RKO (cell line): ENCODE data around the gene L3MBTL1.

Experiments
- DNase-seq: peaks from one replicate; pipeline ENCODE4 v3.0.0-alpha.2; 2016; ENCODE audit warnings: low spot score

L3MBTL1 gene

DNA sequence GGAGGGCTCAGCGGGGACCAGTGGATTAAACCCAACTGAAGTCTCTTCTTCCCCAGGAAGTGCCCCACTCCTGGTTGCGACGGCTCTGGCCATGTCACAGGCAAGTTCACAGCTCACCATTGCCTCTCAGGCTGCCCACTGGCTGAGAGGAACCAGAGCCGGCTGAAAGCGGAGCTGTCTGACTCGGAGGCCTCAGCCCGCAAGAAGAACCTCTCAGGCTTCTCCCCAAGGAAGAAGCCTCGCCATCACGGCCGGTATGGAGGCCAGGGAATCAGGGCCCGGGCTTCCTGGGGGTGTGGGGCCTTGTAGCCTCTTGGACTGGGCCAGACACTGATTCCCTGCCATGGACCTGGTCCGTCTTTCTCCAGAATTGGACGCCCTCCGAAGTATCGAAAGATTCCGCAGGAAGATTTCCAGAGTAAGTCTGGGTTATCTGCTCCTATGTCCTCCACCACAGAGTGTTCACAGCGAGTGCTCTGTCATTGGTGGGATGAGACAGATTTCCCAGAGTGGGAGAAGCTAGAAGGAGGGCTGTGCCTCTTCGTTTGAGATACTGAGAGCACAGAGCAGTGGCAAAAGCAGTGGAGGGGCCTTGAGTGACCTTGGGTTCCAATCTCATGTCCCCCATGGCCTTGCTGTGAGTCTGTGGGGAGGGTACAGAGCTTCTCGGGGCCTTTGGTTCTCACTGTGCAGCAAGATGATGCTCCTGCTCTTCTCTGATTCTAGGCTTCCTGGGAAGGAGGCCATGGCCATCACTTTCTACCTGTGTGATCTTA, 28.7 kb downstream of the L3MBTL1 start:
- DNase-seq, result no peak

DNA sequence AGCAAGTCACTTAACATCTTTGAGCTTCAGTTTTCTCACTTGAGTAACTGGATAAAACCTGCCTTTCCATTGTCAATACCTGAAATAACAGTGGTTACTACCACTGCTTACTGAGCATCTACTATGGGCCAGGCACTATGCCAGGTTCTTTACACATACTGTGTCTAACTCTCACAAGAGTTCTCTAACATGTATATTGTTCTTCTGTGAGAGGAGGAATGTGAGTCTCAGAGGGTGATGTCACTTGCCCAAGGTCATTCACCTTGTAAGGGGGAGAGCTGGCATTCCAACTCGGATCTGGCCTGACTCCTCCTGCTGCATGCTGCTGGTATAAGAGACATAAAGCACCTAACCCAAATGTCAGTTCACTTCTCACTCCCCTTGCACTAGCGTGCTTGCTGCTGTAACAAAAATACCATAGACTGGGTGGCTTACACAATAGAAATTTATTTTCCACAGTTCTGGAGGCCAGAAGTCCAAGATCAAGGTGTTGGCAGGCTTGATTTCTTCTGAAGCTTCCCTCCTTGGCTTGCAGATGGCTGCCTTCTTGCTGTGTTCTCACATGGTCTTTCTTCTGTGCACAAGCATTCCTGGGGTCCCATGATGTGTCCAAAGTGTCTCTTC, 29.4 kb downstream of the L3MBTL1 start:
- no peak for DNase-seq

DNA sequence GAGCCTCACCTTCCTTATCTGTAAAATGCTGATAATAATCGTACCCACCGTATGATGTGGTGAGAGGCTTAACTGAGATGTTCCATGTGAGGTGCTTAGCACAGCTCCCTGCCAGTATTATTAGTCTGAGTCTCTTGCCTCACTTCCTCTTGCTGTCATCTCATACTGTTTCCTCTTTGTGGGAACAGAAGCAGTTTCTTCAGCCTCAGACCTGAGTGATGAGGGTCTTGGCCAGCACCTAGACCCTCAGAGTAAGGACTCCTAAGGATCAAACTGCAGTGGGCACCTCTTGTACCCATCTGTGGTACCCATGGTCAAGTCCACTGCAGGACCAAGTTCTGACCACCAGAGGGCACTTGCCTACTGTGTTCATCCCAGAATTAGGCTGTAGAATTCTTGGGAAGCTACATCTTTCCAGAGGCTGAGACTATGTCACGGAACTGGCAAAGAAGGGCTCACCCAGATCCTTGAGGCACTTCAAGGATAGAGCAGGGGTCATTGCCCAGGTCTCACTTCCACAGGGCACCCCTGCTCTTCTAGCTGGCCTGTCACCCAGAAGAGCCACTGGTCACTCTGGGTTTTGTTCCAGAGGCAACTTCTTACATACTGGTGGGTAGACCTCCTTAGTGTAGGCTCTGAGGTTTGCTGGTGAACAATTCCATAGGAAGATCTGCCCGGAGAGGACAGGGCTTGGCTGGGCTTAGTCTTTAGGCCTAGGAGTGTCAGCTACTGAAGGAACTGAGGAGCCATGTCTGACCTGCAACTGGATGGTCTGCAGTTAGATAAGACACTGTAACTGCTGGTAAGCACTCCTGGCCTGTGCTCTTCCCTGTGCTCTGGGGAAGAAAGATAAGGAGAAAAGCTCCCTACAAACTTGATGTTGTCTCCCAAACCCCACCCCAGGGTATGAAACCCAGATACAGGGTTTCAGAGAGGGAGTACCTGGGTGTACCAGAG, 30.7 kb downstream of the L3MBTL1 start:
- peak; percentile 73 for DNase-seq

DNA sequence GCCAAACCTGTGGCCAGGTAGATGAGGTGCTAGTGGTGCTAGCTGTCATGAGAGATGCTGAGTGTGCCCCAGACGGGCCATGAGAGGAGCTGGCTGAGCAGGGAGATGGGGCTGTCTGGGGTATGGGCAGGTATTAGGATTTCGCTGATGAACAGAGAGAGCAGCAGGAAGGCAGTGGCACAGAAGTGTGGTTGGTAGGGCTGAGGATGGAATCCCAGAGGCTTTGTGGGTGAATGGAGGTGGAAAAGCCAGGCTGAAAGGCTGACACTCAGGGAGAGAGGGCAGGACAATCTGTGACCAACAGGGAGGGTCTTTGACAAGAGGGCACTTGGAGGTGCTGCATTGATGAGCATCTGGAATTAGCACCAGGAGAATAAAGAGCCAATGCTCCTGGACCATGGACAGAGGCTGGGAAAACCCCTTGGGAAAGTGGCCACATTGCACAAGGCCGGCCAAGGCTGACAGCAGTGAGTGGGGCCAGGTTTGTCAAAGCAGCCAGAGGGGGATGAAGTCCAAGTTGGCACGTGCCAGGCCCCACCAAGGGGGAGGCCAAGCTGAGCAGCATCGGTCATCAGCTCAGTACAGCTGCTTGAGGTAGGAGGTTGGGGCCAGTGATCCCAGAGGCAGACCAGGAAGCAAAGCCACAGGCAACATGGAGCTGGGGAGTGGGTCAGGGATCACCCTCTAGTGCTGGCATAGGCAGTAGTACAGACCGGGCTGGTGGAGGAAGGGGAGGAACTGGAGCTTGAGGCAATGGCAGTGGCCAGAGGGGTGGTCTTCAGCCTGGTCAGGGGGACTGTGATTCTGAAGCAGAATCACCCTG, 31.6 kb downstream of the L3MBTL1 start:
- DNase-seq, result no peak

DNA sequence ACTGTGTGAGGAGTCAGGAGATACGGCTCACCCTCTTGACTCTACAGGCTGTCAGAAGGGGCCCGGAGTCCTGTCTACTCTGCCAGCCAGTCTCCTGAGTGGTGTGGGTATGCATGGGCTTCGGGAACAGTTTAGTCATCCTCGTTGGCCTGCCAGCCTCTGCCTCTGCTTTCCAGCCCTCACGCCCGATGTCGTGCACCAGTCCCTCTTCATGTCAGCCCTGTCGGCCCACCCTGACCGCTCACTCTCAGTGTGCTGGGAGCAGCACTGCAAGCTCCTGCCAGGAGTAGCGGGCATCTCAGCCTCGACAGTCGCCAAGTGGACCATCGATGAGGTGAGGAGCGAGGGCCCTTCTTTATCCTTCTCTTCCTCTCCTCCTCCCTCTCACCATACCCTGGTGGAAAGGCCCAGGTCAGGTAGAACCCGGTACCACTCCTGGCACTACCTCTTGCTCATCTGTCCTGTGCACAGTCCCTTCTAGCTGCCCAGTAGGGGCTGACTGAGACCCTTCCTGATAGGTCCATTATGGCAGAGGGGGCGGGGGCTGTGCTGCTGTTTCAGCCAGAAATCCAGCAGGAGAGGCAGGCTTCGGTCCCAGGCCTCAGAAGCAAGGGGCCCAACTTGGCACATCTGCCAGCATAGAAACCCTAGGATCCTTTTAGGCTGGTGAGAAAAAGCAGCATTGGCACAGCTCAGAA, 32.6 kb downstream of the L3MBTL1 start:
- no peak for DNase-seq

DNA sequence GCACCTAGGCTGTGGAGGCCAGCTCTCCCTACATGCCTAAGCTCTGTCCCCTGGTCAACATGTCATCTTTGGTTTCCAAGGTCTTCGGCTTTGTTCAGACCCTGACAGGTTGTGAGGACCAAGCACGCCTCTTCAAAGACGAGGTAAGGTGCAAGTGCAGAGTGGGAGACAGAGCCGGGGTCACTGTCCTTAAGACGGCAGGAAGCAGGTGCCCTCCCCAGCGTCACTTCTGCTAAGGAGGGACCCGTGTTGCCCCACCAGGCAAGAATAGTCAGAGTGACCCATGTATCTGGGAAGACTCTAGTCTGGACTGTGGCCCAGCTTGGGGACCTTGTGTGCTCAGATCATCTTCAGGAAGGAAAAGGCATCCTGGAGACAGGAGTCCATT, 33.2 kb downstream of the L3MBTL1 start:
- no peak for DNase-seq

DNA sequence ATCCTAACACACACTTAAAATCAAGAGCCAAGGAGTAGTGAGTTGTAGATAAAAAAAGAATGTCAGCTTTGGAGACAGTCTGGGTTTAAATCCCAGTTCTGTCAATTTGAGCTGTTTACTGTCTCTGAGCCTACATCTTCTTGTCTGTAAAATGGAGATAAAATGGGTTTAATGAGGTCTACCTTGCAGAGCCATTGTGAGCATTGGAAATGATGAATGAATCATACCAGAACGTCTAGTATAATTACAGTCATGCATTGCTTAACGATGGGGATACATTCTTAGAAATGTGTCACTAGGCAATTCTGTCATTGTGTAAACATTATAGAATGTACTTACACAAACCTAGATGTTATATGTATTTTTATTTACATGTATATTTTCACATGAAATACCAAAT, 33.7 kb downstream of the L3MBTL1 start:
- peak; percentile 61 for DNase-seq

DNA sequence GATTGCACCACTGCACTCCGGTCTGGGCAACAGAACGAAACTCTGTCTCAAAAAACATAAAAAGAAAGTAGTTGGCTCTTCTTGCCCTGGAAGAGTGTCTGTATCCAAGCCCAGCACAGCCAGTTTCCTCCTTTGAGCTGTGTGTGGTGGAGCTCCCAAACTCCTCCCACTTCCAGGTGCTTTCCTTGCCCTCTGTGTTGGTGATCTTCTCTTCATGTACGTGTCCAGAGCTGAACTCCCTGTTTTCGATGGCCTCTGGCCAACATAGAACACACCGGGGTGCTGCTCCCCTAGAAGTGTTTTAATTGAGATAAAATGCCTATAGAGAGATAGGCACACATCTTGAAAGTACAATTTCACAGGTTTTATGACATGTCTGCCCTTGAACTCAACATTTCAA, 34.7 kb downstream of the L3MBTL1 start:
- DNase-seq, result no peak

DNA sequence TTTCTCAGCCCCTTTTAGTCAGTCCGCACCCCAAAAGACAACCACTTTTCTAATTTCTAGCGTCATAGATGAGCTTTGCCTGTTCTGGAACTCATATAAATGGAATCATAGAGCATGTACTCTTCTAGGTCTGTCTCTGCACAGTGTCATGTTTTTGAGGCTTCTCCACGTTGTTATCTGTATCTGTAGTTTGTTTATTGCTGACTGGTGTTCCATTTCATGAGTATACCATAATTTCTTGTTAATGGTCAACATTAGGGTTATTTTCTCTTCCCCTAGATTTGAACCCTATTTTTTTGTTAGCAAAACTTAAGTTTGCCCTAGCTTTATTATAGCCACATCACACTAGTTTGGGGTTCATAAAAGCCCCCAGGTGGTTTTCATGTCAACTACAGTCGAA, 35.2 kb downstream of the L3MBTL1 start:
- DNase-seq, result no peak

DNA sequence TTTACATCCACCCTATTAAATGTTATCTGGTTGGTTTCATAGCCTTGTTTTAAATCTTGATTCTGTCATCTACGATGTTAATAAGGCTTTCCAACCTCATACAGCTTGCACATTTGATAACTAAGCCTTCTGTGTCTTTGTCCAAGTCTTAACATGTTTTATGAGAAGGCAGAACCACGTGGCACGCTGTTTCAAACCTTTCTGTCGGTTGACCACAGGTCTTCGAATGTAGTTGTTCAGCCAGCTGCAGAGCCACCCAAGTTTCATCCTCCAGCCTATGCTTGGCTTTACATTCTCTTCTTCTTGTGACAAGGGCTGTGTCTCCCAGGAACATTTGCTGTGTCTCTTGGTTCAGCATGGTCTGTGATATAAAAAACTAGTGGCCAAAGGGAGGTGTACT, 35.6 kb downstream of the L3MBTL1 start:
- DNase-seq, result no peak

DNA sequence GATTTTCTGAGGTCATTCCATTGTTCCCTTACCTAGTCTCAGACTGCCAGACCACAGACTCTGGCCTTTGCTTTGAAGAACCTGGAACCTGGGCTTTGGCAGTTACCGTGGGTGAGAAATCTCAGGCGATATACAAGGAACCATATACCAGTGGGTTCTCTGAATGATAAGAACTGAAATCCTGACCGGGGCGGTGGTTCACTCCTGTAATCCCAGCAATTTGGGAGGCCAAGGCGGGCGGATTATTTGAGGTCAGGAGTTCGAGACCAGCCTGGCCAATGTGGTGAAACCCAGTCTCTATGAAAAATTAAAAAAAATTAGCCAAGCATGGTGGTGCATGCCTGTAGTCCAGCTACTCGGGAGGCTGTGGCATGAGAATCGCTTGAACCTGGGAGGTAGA, 37.0 kb downstream of the L3MBTL1 start:
- DNase-seq, result no peak

DNA sequence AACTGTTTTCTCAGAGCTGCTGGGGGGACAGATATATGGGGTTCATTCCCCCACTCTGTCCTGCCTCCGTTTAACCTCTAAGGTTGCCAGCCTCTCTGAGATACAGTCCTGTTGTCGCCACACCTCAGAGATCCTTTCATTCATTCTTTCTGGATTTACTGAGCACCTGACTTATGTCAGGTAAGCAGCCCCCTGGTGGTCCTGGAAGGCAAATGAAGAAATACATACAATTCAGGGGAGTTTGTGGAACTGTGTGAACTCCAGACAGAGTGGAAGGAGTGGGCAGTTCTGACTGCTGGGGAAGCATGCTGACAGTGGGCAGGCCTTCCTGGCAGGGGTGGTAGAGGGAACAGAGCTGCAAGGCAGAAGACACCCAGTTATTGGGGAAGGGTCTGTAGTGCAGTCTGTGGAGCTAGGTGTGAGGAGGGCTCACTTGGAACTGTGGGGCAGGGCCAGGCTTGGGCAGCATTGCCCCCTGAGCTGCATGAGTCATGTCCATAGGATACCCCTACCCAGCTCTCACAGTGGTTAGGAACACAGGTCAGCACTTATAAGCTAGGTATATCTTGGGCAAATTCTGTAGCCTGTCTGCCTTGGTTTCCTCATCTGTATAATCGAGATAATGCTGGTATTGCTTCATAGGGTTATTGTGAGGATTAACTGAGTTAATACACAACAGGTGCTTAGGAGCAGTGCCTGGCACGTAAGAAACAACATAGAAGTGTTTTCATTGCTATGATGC, 38.5 kb downstream of the L3MBTL1 start:
- DNase-seq, result no peak

DNA sequence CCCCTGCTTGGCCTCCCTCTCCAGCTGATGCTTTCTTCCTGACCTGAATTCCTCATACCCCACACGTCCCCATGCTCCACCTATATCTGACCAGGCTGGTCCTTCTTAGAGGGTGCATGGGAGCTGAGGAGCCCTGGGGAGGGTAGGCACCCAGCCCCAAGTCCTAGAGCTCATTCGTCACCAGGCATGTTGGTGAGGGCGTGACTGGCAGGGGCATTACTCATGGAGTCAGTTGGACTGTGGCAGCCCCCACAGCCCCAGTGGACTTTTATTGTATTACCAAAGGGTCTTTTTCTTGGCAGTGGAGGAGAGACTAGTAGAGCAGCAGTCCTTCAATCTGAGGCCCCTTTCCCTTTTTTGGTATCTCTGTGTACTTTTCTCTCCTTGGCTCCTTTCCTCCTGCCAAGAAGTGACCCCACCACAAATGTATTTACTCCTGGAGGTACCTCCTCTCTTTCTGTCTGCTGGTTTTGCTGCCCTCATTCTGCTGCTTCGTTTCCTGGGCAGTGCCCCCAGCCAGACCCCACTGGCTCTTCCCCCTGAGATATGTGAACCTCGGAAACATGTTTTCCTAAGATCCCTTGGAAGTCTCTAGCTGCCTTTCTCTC, 40.9 kb downstream of the L3MBTL1 start:
- DNase-seq, result no peak

DNA sequence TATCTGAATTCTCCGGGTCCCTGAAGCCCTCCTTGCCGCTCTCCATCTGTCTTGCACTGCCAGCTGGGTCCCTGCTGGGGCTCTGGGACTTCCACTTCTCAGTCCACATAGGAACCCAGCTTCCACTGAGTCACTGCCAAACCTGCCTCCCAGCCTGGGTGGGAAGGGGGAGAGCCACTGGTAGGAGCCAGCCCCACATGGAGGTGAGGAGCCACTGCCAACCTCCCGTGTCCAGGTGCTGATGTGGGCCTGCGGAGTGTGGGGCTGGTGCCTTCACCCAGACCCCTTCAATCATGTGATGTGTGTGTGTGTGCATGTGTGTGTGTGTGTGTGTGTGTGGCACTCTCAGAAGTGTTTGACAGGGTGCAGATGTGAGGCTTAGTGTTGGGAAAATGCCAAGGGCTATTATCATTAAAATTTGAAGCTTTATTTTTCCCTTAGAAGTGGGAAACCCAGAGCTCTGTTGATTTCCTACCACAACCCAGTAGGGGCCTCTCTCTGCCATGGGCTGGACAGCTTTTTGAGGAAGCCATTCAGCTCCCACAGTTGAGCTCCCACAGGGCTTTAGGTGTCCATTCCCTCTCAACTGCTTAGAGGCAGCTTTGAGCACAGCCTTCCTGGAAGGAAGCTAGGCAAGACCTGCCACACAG, 42.0 kb downstream of the L3MBTL1 start:
- DNase-seq, result no peak

DNA sequence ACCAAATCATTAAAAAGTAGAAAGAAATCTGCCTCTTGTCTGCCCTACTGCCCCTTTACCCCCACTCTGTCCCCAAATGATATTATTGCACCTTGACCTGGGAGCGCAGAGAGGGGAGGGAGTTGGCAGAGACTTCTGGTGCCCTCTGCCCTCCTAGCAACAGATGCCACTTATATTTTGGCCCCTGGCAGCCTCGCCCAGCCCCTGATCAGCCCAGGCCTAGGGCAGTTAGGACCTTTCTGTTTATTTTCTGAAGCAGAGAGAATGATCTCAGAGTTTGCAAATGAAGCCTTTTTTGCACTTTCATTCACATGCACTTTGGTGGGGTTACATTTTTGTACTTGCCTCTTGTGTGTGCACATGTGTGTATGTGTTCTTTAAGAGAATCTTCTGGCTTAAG, 43.0 kb downstream of the L3MBTL1 start:
- no peak for DNase-seq

DNA sequence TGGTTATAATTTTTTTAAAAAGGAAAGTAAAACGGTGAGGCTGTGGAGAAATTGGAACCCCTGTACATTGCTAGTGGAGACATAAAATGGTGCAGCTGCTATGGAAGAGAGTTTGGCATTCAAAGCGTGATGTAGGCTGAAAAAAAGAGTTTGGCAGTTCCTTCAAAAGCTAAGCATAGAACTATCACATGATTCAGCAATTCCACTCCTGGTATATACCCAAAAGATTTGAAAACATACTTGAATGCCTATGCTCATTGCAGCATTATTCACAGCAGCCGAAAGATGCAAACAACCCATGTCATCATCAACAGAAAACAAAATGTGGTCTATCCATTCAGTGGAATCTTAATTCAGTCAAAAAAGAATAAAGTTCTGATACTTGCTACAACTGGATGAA, 46.9 kb downstream of the L3MBTL1 start:
- no peak for DNase-seq

DNA sequence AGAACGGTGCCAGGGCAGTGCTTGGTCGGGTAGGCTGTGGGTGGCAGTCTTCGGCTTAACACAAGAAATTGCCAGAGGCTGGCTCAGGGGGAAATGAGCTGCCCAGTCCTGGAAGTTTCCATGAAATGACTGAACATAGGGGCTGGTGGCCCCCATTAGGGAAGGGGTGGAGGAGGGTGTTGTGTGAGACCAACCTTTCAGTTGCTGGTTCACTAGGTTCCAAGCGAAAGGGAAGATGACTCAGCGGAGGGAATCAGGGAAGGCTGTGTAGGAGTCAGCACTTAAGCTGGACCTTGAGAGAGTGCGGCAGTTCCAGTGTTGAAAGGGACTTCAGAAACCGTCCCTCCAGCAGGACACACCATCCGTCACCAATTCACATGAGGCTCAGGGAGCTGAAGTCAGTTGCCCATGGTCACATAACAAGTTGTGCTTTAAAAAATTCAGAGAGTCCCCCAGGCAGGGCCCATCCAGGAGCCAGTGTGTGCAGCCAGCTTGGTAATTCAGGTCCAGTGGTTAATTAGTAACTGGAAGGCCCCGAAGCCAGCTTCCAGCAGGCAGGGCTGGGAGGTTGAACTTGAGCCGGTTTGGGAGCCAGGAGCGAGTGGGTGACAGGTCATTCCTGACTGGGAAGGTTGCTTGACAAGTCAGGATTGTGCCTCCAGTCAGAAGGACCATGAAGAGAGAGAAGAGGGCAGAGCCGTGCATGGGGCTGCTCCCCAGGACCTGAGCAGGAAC, 51.1 kb downstream of the L3MBTL1 start, which contains the start of gene SGK2:
Gene SGK2 (plus strand): TSS at position 616 of the 735 bp plus-strand sequence. CDS start 7,469 bp downstream, outside the sequence.
- no peak for DNase-seq

DNA sequence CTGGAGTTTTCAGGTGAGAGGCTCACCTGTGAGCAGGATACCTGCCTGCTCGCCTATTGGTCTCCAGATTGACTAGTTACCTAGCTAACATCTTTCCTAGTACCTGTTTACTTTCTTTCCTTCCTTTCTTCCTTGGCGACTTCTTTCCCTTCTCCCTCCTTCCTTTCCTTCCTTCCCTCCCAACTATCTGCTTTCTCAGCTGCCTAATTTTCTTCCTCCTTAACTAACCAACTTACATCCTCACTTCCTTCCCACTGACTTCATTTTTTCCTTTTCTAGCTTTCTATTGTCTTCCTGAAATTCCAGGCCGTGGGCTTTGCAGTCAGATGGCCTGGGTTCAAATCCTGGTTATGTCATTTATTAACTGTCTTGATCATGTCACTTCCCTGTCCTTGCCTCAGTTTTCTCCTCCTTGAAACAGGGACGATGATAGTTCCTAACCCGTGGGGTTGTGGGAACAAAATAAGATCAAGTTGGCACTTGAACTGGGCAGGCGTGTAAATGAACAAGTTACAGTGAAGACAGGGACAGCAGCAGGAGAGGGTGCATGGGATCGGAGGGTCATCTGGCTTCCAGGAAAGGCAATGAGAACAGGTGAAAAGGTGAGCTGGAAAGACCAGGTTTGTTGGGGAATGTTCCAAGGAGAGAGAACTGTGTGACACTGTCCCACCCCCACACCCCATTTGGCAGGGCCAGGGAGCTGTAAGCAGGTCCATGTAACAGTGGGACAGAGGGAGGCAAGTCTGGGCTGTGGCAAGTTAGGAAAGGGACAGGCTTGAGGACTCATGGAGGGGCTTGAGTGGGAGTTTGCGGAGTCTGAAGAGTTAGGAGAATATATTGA, 51.9 kb downstream of the L3MBTL1 start:
- DNase-seq, result no peak
